Measurements from ENCODE around the gene RPS6KA3.
"Not testable (repeated sequence)": the region's sequence is repeated elsewhere in the genome, so short reads cannot be mapped to it uniquely, and the experiment has no call there.

Gene RPS6KA3

GRCh38 chrX:20224814-20225487 is 41.8 kb downstream of the RPS6KA3 start:
- DNase-seq (ENCODE audit: extremely low read depth in 1 of 2, low read depth in 1 of 2) = no peak

- DNase-seq (ENCODE audit: extremely low read depth in 1 of 2, low read depth in 1 of 2) = no peak
Measured at GRCh38 chrX:20221902-20222301, 44.8 kb downstream of the RPS6KA3 start.

- DNase-seq (ENCODE audit: extremely low read depth in 1 of 2, low read depth in 1 of 2) = no peak
Measured at GRCh38 chrX:20218836-20219505, 47.7 kb downstream of the RPS6KA3 start.

- no peak for DNase-seq (ENCODE audit: extremely low read depth in 1 of 2, low read depth in 1 of 2)
Measured at GRCh38 chrX:20217906-20218305, 48.8 kb downstream of the RPS6KA3 start.

- DNase-seq (ENCODE audit: extremely low read depth in 1 of 2, low read depth in 1 of 2) = no peak
Measured at GRCh38 chrX:20217271-20217670, 49.4 kb downstream of the RPS6KA3 start.

GRCh38 chrX:20215565-20215964 is 51.1 kb downstream of the RPS6KA3 start:
- no peak for DNase-seq (ENCODE audit: extremely low read depth in 1 of 2, low read depth in 1 of 2)

- no peak for DNase-seq (ENCODE audit: extremely low read depth in 1 of 2, low read depth in 1 of 2)
Measured at GRCh38 chrX:20212486-20213089, 54.1 kb downstream of the RPS6KA3 start.

- no peak for DNase-seq (ENCODE audit: extremely low read depth in 1 of 2, low read depth in 1 of 2)
Measured at GRCh38 chrX:20211261-20211786, 55.4 kb downstream of the RPS6KA3 start.

GRCh38 chrX:20205927-20206708 is 60.6 kb downstream of the RPS6KA3 start:
- DNase-seq (ENCODE audit: extremely low read depth in 1 of 2, low read depth in 1 of 2) = no peak

GRCh38 chrX:20204351-20204750 is 62.4 kb downstream of the RPS6KA3 start:
- DNase-seq (ENCODE audit: extremely low read depth in 1 of 2, low read depth in 1 of 2) = no peak

GRCh38 chrX:20197641-20198210 is 69.0 kb downstream of the RPS6KA3 start:
- no peak for DNase-seq (ENCODE audit: extremely low read depth in 1 of 2, low read depth in 1 of 2)

GRCh38 chrX:20189171-20189570 is 77.5 kb downstream of the RPS6KA3 start:
- DNase-seq (ENCODE audit: extremely low read depth in 1 of 2, low read depth in 1 of 2) = no peak

- DNase-seq (ENCODE audit: extremely low read depth in 1 of 2, low read depth in 1 of 2) = no peak
Measured at GRCh38 chrX:20181598-20182329, 84.9 kb downstream of the RPS6KA3 start.

- no peak for DNase-seq (ENCODE audit: extremely low read depth in 1 of 2, low read depth in 1 of 2)
Measured at GRCh38 chrX:20177093-20177492, 89.6 kb downstream of the RPS6KA3 start.

GRCh38 chrX:20173856-20174255 is 92.9 kb downstream of the RPS6KA3 start:
- DNase-seq (ENCODE audit: extremely low read depth in 1 of 2, low read depth in 1 of 2) = no peak

- DNase-seq (ENCODE audit: extremely low read depth in 1 of 2, low read depth in 1 of 2) = no peak
Measured at GRCh38 chrX:20173313-20173712, 93.4 kb downstream of the RPS6KA3 start.

GRCh38 chrX:20171887-20172286 is 94.8 kb downstream of the RPS6KA3 start:
- DNase-seq (ENCODE audit: extremely low read depth in 1 of 2, low read depth in 1 of 2) = no peak

- DNase-seq (ENCODE audit: extremely low read depth in 1 of 2, low read depth in 1 of 2) = not testable (repeated sequence)
Measured at GRCh38 chrX:20162516-20162915, 104.2 kb downstream of the RPS6KA3 start.

- DNase-seq (ENCODE audit: extremely low read depth in 1 of 2, low read depth in 1 of 2) = no peak
Measured at GRCh38 chrX:20159797-20160385, 106.8 kb downstream of the RPS6KA3 start.

GRCh38 chrX:20151689-20152088 is 115.0 kb downstream of the RPS6KA3 start:
- no peak for DNase-seq (ENCODE audit: extremely low read depth in 1 of 2, low read depth in 1 of 2)
